Upper lobe of left lung (tissue), 6 donors: ENCODE data around the gene OLFM1. TPM values are rescaled to one million over a fixed set of nuclear protein-coding genes. Genes with fewer than 3 reads are reported as not detected.

Source experiments
- ATAC-seq, 2 donors: fragments of 200-7000 bp; cut with Tn5 transposase; one replicate each; pipeline ENCODE4 v1.9.1; 2022; ENCODE audit warnings: mild to moderate bottlenecking in 2 of 2, moderate library complexity in 2 of 2; ENCODE audit not compliant: low FRiP score in 2 of 2
- DNase-seq, 2 donors: peaks; one replicate each; pipeline ENCODE4 v3.0.0-alpha.2; 2019 to 2020
- H3K27ac ChIP-seq, 4 donors: fragments of 200-600 bp; sonication (generic); one replicate each; pipeline ENCODE4 v1.5.1; 2016 to 2019
- H3K27me3 ChIP-seq, 4 donors: fragments of 200-600 bp; sonication (generic); one replicate each; pipeline ENCODE4 v1.5.1; 2017 to 2019
- H3K36me3 ChIP-seq, 4 donors: fragments of 200-600 bp; sonication (generic); one replicate each; pipeline ENCODE4 v1.5.1; 2016 to 2019
- H3K4me1 ChIP-seq, 4 donors: fragments of 200-600 bp; sonication (generic); one replicate each; pipeline ENCODE4 v1.5.1; 2018 to 2019
- H3K4me3 ChIP-seq, 4 donors: fragments of 200-600 bp; sonication (generic); one replicate each; pipeline ENCODE4 v1.5.1; 2017 to 2019; ENCODE audit warnings: mild to moderate bottlenecking in 2 of 4, moderate library complexity in 1 of 4
- H3K9me3 ChIP-seq, 4 donors: fragments of 200-600 bp; sonication (generic); one replicate each; pipeline ENCODE4 v1.5.1; 2018 to 2019
- CTCF ChIP-seq, 6 experiments: fragments of 450-650 bp in 4 of 6; fragments of 200-600 bp in 2 of 6; sonication (generic) in 2 of 6; IDR thresholded peaks; one replicate each; pipeline ENCODE4 v1.5.1; 2016 to 2019; ENCODE audit warnings: antibody characterized with exemption in 6 of 6
- EP300 ChIP-seq, 4 donors: sonication (generic); formaldehyde crosslinking; IDR thresholded peaks; one replicate each; pipeline ENCODE4 v1.5.1; 2017; ENCODE audit warnings: antibody characterized with exemption in 4 of 4, control low read depth in 2 of 4
- POLR2A ChIP-seq, 4 donors: fragments of 450-650 bp; IDR thresholded peaks; one replicate each; pipeline ENCODE4 v1.5.1; 2016 to 2017; ENCODE audit warnings: antibody characterized with exemption in 4 of 4, mild to moderate bottlenecking in 2 of 4
- POLR2AphosphoS5 ChIP-seq, 2 donors: sonication (generic); formaldehyde crosslinking; IDR thresholded peaks; one replicate each; pipeline ENCODE4 v1.5.1; 2017; ENCODE audit warnings: antibody characterized with exemption in 2 of 2
- WGBS, 2 donors: methylation state at CpG; one replicate each; pipeline ENCODE4 v1.1.5; 2017 to 2018; 5-methylcytosine and 5-hydroxymethylcytosine counted together
- total RNA-seq, 6 donors: library from RNA; depleted of rRNA in 4 of 6; stranded (reverse); fragments of >200 nt in 4 of 6; gene quantifications; one replicate each; pipeline versions ENCODE4 v1.1.0 to v1.2.1, GENCODE V29; 2016 to 2021
- donor health status: DM: no; HTN: no; CAD: no; lungs with moderate emphysema.
- donor health status: DM: no; HTN: yes; CAD: no; lungs with severe emphysema.

Gene OLFM1
- total RNA-seq, 6 donors from 2014 or later = 3.1 to 47.9 (median 18.5) TPM

GRCh38 chr9:135120249-135120648 lies 32.8 kb downstream of the OLFM1 start:
- no peak overlapping the region for H3K4me3 ChIP-seq
- no peaks in the 10 kb centered on the region for H3K36me3 ChIP-seq
- H3K4me1 ChIP-seq = no peaks in the 10 kb centered on the region
- TF ChIP-seq POLR2AphosphoS5 (IDR thresholded peaks at IDR 0.05) (no peak), EP300 (IDR thresholded peaks at IDR 0.05) (no peak), CTCF (IDR thresholded peaks at IDR 0.05) (no peak), POLR2A (IDR thresholded peaks at IDR 0.05) (no peak)
- H3K27ac ChIP-seq = no peak overlapping the region
- 93 to 94% methylated on average over 23 of the region's 23 CpGs for WGBS, 2 donors
- no peaks in the 10 kb centered on the region for H3K9me3 ChIP-seq
- no peak for ATAC-seq
- DNase-seq = no peak
- H3K27me3 ChIP-seq = no peaks in the 10 kb centered on the region

GRCh38 chr9:135122316-135122715 lies 34.8 kb downstream of the OLFM1 start:
- 90 to 92% methylated on average over 10 to 12 of the region's 12 CpGs for whole genome bisulfite sequencing, 2 donors

GRCh38 chr9:135123126-135123772 lies 35.8 kb downstream of the OLFM1 start:
- DNase-seq (no peak), ATAC-seq (no peak)
- H3K4me1 ChIP-seq = no peaks in the 10 kb centered on the region
- TF ChIP-seq EP300 (IDR thresholded peaks at IDR 0.05) = no peak
- TF ChIP-seq CTCF (IDR thresholded peaks at IDR 0.05) = no peak
- no peak for TF ChIP-seq POLR2A (IDR thresholded peaks at IDR 0.05)
- no peak for TF ChIP-seq POLR2AphosphoS5 (IDR thresholded peaks at IDR 0.05)
- H3K27ac ChIP-seq = no peak overlapping the region
- no peaks in the 10 kb centered on the region for H3K9me3 ChIP-seq
- no peak overlapping the region for H3K4me3 ChIP-seq
- H3K36me3 ChIP-seq = no peaks in the 10 kb centered on the region
- no peaks in the 10 kb centered on the region for H3K27me3 ChIP-seq
- WGBS, 2 donors = 60 to 76% methylated on average over 5 to 6 of the region's 6 CpGs

More at GRCh38 chr9:135122316-135122715, 34.8 kb downstream of the OLFM1 start:
- Histone ChIP-seq H3K36me3 (no peaks in the 10 kb centered on the region), H3K27ac (no peak overlapping the region), H3K27me3 (no peaks in the 10 kb centered on the region), H3K4me3 (no peak overlapping the region), H3K9me3 (no peaks in the 10 kb centered on the region), H3K4me1 (no peaks in the 10 kb centered on the region)
- peak in 1 of 2 donors; percentile 41 for DNase-seq
- TF ChIP-seq POLR2A (IDR thresholded peaks at IDR 0.05) (no peak), CTCF (IDR thresholded peaks at IDR 0.05) (no peak), EP300 (IDR thresholded peaks at IDR 0.05) (no peak), POLR2AphosphoS5 (IDR thresholded peaks at IDR 0.05) (no peak)
- no peak for ATAC-seq

DNA sequence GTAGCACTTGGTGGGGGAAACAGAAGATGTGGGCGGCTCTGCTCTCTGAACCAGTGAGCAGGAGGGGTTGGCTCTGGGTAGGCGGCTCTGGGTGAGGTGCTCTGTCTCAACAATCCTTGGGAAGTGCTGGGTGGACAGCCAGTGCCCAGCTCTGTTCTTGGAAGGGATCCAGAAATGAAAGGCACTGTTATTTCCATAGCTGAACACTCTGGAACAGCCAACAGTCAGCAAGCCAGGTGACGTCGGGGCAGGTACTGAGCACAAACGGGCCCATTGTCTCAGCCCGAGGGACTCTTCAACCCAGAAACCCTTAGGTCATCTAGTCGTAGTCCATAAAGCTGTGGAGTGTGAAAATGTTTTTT lies 36.3 kb downstream of the OLFM1 start:
- ATAC-seq = no peak
- H3K27me3 ChIP-seq = no peaks in the 10 kb centered on the region
- H3K4me3 ChIP-seq = no peak overlapping the region
- no peaks in the 10 kb centered on the region for H3K9me3 ChIP-seq
- no peak for DNase-seq
- no peaks in the 10 kb centered on the region for H3K4me1 ChIP-seq
- H3K27ac ChIP-seq = no peak overlapping the region
- no peak for TF ChIP-seq POLR2AphosphoS5 (IDR thresholded peaks at IDR 0.05)
- TF ChIP-seq EP300 (IDR thresholded peaks at IDR 0.05) = no peak
- TF ChIP-seq CTCF (IDR thresholded peaks at IDR 0.05) = no peak
- TF ChIP-seq POLR2A (IDR thresholded peaks at IDR 0.05) = no peak
- no peaks in the 10 kb centered on the region for H3K36me3 ChIP-seq
- WGBS, 2 donors = 69 to 72% methylated on average over 7 of the region's 7 CpGs
